MM.1S (cell line): ENCODE results near the gene PEX1.

ENCODE experiments used
- DNase-seq: peaks from one replicate; pipeline ENCODE4 v3.0.0-alpha.2; 2015
- H2AFZ ChIP-seq: fragments of 300-600 bp; sonication (generic); 2 replicates; pipeline ENCODE4 v1.6.0; 2016; ENCODE audit warnings: antibody characterized with exemption, low read length
- H3F3A ChIP-seq: fragments of 300-600 bp; sonication (generic); 2 replicates; pipeline ENCODE4 v1.6.1; 2016; ENCODE audit warnings: mild to moderate bottlenecking, antibody characterized with exemption, low read length, moderate library complexity, mixed read lengths; ENCODE audit not compliant: insufficient read depth
- H3K27ac ChIP-seq: fragments of 300-600 bp; sonication (generic); 2 replicates; pipeline ENCODE4 v1.5.1; 2016; ENCODE audit warnings: mild to moderate bottlenecking, low read length
- H3K27me3 ChIP-seq: fragments of 300-600 bp; sonication (generic); replicated peaks from 2 replicates; pipeline ENCODE4 v1.6.0; 2016; ENCODE audit warnings: low read length; ENCODE audit not compliant: insufficient read depth
- H3K36me3 ChIP-seq: fragments of 300-600 bp; sonication (generic); replicated peaks from 2 replicates; pipeline ENCODE4 v1.6.1; 2016; ENCODE audit warnings: mild to moderate bottlenecking, low read length, mixed read lengths; ENCODE audit not compliant: insufficient read depth
- H3K4me1 ChIP-seq: fragments of 300-600 bp; sonication (generic); 2 replicates; pipeline ENCODE4 v1.6.1; 2016; ENCODE audit warnings: low read length, mixed read lengths
- H3K4me2 ChIP-seq: fragments of 300-600 bp; sonication (generic); 2 replicates; pipeline ENCODE4 v1.6.0; 2016; ENCODE audit warnings: low read depth, low read length
- H3K4me3 ChIP-seq: fragments of 300-600 bp; sonication (generic); 2 replicates; pipeline ENCODE4 v1.5.1; 2016; ENCODE audit warnings: low read length, mixed read lengths
- H3K79me2 ChIP-seq: fragments of 300-600 bp; sonication (generic); 2 replicates; pipeline ENCODE4 v1.6.1; 2016; ENCODE audit warnings: mixed run types, low read length, mixed read lengths
- H3K9ac ChIP-seq: fragments of 300-600 bp; sonication (generic); 2 replicates; pipeline ENCODE4 v1.6.1; 2016; ENCODE audit warnings: low read length, mixed read lengths
- H3K9me2 ChIP-seq: fragments of 300-600 bp; sonication (generic); replicated peaks from 2 replicates; pipeline ENCODE4 v1.6.1; 2016; ENCODE audit warnings: mild to moderate bottlenecking, low read length, mixed read lengths; ENCODE audit not compliant: insufficient read depth
- H3K9me3 ChIP-seq: fragments of 300-600 bp; sonication (generic); replicated peaks from 2 replicates; pipeline ENCODE4 v1.6.1; 2016; ENCODE audit warnings: mild to moderate bottlenecking, low read length, mixed read lengths; ENCODE audit not compliant: insufficient read depth
- H4K20me1 ChIP-seq: fragments of 300-600 bp; sonication (generic); 2 replicates; pipeline ENCODE4 v1.6.1; 2016; ENCODE audit warnings: mild to moderate bottlenecking, low read length, moderate library complexity, mixed read lengths; ENCODE audit not compliant: insufficient read depth
- CTCF ChIP-seq: fragments of 300-600 bp; sonication (generic); IDR thresholded peaks from 2 replicates; pipeline ENCODE4 v1.5.1; 2016; ENCODE audit warnings: antibody characterized with exemption, low read length, mixed read lengths
- EZH2 ChIP-seq: fragments of 300-600 bp; sonication (generic); optimal IDR thresholded peaks from 2 replicates; pipeline ENCODE3; 2017; ENCODE audit warnings: low read depth, mild to moderate bottlenecking, antibody characterized with exemption, low read length, mixed read lengths
- EZH2phosphoT487 ChIP-seq: fragments of 300-600 bp; sonication (generic); IDR thresholded peaks from 2 replicates; pipeline ENCODE4 v1.6.1; 2018; ENCODE audit warnings: antibody characterized with exemption, low read length

PEX1 gene

DNA sequence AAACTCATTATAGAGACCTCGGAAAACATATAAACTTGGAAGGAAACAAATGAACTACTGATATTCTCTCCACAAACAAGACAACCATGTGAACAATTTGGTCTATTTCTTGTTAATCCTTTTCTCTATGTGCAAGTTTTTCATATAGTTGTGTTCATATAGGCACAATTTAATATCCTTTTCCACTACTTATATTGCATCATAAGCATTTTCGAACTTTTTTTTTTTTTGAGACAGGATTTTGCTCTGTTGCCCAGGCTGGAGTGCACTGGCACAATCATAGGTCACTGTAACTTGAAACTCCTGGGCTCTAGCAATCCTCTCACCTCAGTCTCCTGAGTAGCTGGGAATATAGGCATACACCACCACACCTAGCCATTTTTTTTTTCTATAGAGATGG lies 5.2 kb downstream of the PEX1 start:
- Histone ChIP-seq H3K36me3 (no peaks in the 10 kb centered on the region), H3K4me3 (no peak overlapping the region), H3K9ac (no peak overlapping the region), H3K9me2 (no peaks in the 10 kb centered on the region), H3K4me2 (no peak overlapping the region), H3F3A (peaks cover 14% of the 10 kb centered on the region), H4K20me1 (no peaks in the 10 kb centered on the region), H3K79me2 (peaks cover 34% of the 10 kb centered on the region), H3K9me3 (no peaks in the 10 kb centered on the region), H3K27ac (no peak overlapping the region), H3K4me1 (peaks cover 5% of the 10 kb centered on the region), H2AFZ (no peak overlapping the region), H3K27me3 (no peaks in the 10 kb centered on the region)
- TF ChIP-seq EZH2phosphoT487 (no peak), CTCF (no peak), EZH2 (no peak)
- DNase-seq, result no peak

- Histone ChIP-seq H3K36me3 (no peaks in the 10 kb centered on the region), H3K27ac (no peak overlapping the region), H3K4me2 (no peak overlapping the region), H3K9ac (no peak overlapping the region), H3F3A (no peaks in the 10 kb centered on the region), H3K27me3 (no peaks in the 10 kb centered on the region), H3K4me3 (no peak overlapping the region), H3K9me2 (no peaks in the 10 kb centered on the region), H4K20me1 (no peaks in the 10 kb centered on the region), H3K4me1 (no peaks in the 10 kb centered on the region), H3K79me2 (peaks cover 6% of the 10 kb centered on the region), H2AFZ (no peak overlapping the region), H3K9me3 (no peaks in the 10 kb centered on the region)
- TF ChIP-seq CTCF, result no peak
- no peak for TF ChIP-seq EZH2
- TF ChIP-seq EZH2phosphoT487, result no peak
- no peak for DNase-seq
These were observed 8.3 kb downstream of the PEX1 start for GRCh38 chr7:92520024-92520423.

DNA sequence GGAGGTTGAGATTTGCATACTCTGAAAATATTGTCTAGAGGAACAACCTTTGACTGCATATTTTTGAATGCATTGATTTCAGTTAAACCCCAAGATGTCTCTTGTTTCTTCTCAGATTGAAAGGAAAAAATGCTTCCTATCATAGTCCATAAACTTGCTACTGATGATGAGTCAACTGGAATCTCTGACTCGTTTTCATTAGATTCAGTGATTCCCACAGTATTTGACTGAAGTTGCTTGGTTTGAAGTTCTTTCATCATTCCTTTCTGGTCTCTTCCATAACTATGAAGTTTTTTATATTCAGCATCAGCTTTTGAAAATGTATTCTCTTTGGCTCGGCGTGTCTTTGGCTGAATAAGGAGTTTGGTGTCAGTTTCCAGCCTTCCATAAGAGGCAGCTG lies 10.7 kb downstream of the PEX1 start:
- Histone ChIP-seq H3K9ac (no peak overlapping the region), H3F3A (no peaks in the 10 kb centered on the region), H3K9me3 (no peaks in the 10 kb centered on the region), H2AFZ (no peak overlapping the region), H3K79me2 (no peaks in the 10 kb centered on the region; the same call in 1 of the 2 replicates), H3K36me3 (no peaks in the 10 kb centered on the region), H3K4me3 (no peak overlapping the region), H3K4me1 (no peaks in the 10 kb centered on the region), H3K4me2 (no peak overlapping the region), H4K20me1 (no peaks in the 10 kb centered on the region), H3K27ac (no peak overlapping the region), H3K9me2 (no peaks in the 10 kb centered on the region), H3K27me3 (no peaks in the 10 kb centered on the region)
- no peak for DNase-seq
- TF ChIP-seq EZH2phosphoT487 (no peak), CTCF (no peak), EZH2 (no peak)
